NCI-H2196 (cell line): ENCODE results near the gene CSNK1D.

Experiments used
- DNase-seq: peaks from one replicate; lab custom pipeline; 2025; ENCODE audit not compliant: unreplicated experiment; lab: John Stamatoyannopoulos, UW

CSNK1D gene

GRCh38 chr17:82296511-82297279 is 23.2 kb upstream of the CSNK1D start:
- peak; percentile 45 for DNase-seq

DNA sequence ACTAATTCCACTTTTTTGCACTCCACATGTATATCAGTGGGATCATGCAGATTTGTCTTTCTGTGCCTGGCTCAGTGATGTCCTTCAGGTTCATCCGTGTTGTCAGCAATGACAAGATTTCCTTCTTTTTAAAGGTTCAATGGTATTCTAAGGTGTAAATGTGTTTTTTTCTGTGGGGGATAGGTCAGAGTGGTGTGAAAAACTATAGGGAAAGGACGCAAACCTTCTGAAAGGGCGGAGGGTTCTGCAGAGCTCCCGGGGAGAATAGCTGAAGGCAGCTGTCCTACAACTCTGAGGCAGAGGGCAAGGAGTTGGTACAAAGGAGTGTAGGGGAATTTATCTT is 21.9 kb upstream of the CSNK1D start:
- no peak for DNase-seq

DNA sequence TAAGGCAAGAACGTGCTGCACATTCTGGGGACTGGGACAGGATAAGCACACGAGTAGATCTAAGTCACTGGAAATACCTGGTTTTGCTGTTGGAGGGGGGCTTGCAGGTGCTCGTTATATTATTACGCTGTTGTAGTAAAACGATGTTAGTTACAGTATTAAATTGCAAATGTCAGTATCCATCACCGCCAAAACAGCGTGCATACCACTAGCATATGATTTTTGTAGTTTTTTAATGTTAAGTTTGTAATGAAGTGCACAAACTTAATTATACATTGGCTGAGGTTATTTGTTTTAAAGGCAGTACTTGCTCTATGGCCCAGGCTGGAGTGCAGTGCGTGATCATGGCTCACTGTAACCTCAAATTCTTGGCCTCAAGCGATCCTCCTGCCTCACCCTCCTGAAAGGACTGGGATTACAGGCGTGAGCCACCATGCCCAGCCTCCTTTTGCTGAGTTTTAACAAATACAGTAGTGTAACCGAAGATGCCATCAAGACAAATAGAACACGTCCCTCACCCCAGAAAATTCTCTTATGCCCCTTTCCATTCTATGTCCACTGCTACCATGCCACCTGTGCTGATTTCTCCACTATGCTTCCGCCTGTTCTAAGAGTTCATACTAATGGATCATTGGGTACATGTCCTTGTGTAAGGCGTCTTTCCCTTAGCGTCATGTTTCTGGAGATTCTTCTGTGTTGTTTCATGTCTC is 20.7 kb upstream of the CSNK1D start:
- no peak for DNase-seq

DNA sequence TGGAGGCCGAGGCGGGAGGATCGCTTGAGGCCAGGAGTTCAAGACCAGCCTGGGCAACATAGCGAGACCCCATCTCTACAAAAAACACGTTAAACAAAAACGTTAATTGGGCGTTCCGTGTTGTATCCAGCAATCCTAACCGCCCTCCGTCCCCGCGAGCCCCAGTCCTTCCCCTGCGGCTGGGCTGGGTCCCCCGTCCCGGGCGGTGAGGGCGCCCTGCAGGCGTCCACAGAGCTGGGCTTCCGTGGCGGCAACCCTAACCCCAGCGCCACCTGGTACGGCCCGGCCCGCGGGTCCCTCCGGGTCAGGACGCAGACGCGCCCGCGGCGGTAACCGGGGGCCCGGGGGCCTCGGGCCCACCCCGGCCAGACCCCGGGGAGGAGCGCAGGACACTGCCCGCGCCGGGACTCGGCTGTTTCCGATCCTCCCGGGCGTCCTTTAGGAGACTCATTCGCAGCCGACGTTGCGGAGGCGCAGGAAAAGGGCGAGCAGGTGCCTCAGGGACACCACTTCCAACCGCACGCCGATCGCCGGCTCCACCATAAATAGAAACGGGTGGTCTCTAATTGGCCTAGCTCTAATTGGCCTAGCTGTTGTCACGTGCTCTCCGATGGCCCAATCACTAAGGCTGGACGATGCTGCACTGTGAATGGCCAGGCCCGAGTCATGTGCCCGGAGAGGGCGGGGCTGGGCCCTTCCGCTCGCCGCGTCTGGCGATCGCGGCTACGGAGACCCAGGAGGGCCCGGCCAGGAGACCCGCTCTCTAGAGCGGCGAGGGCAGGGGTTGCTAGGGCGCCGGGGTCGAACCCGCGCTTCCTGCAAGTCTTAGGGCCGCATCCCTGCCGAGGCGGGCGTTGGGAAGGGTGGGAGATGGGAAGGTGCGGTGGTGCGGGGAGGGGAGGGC is 19.0 kb upstream of the CSNK1D start:
- DNase-seq: peak; percentile 100

GRCh38 chr17:82291582-82292250 is 18.2 kb upstream of the CSNK1D start:
- no peak for DNase-seq

DNA sequence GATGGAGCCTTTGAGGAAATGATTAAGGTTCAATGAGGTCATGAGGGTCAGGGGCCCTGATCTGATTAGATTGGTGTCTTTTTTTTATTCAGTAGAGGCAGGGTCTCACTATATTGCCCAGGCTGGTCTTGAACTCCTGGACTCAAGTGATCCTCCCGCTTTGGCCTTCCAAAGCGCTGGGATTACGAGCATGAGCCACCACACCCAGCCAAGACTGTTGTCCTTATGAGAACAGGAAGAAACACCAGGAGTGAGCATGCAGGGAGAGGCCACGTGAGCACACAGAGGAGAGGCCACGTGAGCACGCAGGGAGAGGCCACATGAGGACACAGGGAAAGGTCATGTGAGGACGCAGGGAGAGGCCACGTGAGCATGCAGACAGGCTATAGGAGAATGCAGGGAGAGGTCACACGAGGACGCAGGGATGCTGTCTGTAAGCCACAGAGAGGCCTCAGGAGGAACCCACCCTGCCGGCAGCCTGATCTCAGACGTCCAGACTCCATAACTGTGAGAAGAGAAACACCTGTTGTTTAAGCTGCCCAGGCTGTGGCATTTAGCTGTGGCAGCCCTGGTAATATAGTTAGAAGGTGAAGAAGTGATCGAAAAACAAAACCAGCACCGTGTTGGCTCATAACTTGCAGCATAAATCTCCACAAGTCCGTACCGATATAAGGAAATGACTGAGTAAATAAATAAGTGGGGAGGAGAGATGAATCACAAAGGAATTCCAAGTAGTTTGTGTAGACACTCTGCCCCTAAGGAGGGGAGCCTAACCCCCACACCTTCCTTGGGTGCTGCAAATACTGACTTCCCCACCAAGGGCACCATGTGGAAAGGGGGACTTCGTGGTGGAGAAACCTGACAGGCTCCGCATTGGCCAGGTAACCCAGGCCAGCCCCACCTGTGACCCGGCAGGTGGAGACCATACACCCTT is 14.6 kb upstream of the CSNK1D start:
- peak; percentile 95 for DNase-seq

DNA sequence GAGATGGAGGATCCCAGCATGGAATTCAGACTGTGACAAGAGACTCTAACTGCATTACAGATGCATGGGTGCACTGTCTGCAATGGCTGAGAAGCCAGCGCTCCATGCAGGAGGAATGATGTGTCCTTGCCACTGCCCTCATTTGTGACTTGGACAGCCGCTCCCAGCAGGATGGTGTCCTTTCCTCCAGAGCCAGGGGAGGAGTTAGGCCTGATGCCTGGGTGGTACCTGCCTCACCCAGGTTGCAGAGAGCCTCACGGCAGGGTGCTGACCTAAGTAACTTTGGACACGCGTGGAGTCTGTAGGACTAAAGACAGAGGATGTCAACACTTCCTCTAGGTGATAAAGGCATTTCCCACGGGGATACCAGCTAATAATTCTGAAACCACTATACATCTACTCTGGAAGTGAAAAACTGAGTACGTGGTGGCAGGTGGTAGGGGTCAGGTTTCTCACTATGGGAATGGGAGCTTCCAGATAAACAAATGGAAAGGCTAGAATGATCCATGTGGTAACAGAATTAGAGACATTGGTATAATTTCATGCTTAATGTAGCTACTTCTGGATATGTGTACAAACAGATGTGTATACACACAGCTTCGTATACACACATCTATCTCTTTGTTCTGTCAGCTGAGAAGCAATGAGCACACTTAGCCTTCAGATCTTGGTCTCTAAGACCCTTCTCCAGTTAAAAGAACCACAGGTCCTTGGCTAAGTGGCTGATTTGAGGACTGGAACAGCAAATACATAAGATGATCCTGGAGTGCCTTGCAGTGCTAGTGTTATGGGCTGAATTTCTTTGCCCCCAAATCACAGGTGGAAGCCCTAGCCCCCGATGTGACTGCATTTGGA is 13.7 kb upstream of the CSNK1D start:
- no peak for DNase-seq

GRCh38 chr17:82285141-82285540 is 11.6 kb upstream of the CSNK1D start:
- no peak for DNase-seq

- DNase-seq: no peak
These were observed 9.8 kb upstream of the CSNK1D start for GRCh38 chr17:82283208-82283749.

DNA sequence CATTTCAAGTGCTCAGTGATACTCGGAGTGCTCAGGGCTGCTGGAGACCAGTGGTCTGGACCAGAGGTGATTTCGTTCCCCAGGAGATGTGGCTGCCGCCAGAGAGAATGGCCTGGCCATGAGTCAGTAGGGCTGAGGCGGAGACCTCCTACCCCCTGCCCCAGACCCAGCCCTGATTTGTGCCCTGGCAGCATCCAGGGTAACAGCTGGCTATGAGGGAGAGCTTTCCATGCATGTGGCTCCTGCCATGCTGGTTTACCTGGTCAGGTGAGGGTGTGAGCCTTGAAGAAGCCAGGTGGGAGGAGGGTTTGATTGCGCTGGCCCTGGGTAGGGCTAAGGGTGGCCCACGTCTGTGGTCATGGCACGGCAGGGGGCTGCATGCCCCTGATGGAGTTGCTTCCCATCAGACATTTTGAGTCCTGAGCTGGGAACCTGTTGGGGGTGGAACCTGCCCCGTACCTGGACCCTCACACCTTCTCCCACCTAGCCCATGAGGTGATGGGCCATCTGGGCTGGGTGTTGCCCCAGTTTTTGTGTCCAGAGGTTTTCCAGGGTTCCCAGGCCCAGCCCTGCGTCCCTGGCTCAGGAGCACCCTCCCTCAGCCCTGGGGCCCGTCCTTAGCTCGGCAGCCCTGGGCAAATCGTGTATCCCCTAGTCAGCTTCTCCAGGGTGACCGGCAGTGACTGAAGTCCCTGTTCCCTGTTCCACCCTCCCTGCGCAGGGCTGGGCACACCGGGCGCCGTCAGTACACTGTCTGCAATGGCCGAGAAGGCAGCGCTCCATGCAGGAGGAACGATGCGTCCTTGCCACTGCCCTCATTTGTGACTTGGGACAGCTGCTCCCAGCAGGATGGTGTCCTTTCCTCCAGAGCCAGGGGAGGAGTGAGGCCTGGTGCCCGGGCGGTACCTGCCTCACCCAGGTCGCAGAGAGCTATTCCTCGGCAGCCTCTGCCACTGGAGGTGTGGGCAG is 9.0 kb upstream of the CSNK1D start:
- no peak for DNase-seq

GRCh38 chr17:82281502-82282238 is 8.2 kb upstream of the CSNK1D start:
- peak; percentile 71 for DNase-seq

- no peak for DNase-seq
These were observed 7.6 kb upstream of the CSNK1D start for GRCh38 chr17:82281076-82281475.

GRCh38 chr17:82280537-82280936 is 7.0 kb upstream of the CSNK1D start:
- DNase-seq: no peak

- no peak for DNase-seq
These were observed 5.4 kb upstream of the CSNK1D start for GRCh38 chr17:82278786-82279391.

DNA sequence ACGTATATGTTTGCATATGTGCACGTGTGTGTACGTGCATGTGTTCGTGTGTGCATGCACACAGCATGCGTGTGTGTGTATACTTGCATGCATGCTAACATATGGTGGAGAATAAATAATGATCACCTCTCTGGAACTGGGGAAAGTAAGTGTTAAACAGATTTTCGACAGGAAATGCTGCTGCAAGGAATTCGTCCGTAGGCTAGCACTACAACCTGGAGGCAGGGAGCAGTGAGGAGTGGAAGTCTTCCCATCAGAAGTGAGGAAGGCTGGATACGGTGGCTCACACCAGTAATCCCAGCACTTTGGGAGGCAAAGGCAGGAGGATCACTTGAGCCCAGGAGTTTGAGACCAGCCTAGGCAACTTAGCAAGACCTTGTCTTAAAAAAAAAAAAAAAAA is 4.8 kb upstream of the CSNK1D start:
- no peak for DNase-seq

DNA sequence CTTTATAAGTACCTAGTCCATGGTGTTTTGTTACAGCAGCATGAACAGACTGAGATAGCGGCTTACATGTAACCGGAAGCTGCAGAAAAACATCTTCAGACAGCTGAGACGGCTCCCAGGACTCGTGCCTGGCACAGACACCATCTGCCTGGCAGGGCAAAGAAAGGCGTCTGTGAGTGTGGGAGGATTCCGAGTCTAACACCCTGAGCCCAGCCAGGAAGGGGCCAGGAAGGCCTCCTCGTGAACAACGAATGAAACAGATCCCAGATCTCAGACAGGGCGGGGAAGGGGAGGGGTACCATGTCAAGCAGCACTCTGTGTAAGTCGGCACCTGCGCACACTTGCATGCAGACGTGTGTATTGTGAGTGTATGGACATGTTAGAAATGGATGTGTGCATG is 4.4 kb upstream of the CSNK1D start:
- DNase-seq: no peak

GRCh38 chr17:82276938-82277337 is 3.4 kb upstream of the CSNK1D start:
- DNase-seq: no peak
